HepG2 (cell line): ENCODE results near the gene SNX27. TPM values are rescaled to one million over a fixed set of nuclear protein-coding genes. Genes with fewer than 3 reads are reported as not detected.

ENCODE experiments used
- ATAC-seq: fragments of 200-7000 bp; cut with Tn5 transposase; 3 replicates; pipeline ENCODE4 v1.9.1; 2020; ENCODE audit warnings: mild to moderate bottlenecking, moderate library complexity
- BruUV-seq: library from RNA; stranded (reverse); fragments of 400-500 nt; replicated peaks from 2 replicates; lab custom pipeline; 2021; lab: Mats Ljungman, UMichigan
- CTCF ChIA-PET: fragments of 300-600 bp; formaldehyde crosslinking; extraction: SDS; loops from one replicate; lab custom pipeline; 2021; ENCODE audit warnings: low total read pairs, inconsistent platforms, low intra/inter-chr PET ratio; lab: Yijun Ruan, JAX
- POLR2A ChIA-PET: fragments of 350-600 bp; sonication (Branson Sonifier 250); formaldehyde crosslinking; loops from one replicate; lab custom pipeline; 2020; ENCODE audit warnings: antibody characterized with exemption, inconsistent platforms; lab: Yijun Ruan, JAX
- DNase-seq: peaks from one replicate; pipeline ENCODE4 v3.0.0-alpha.2; 2015; ENCODE audit warnings: low spot score
- FAIRE-seq: peaks from 3 replicates; lab custom pipeline; 2011; peaks lifted over from hg19 to GRCh38; lab: Jason Lieb, UNC
- H2AFZ ChIP-seq: one replicate; pipeline ENCODE4 v1.6.1; 2011; ENCODE audit warnings: low read length, inconsistent platforms
- H3K27ac ChIP-seq: fragments of 300-600 bp; 3 replicates; pipeline ENCODE4 v1.8.0; 2011; ENCODE audit warnings: mixed run types, mild to moderate bottlenecking, mixed read lengths, low read length, inconsistent platforms; ENCODE audit not compliant: insufficient read depth; ENCODE audit errors: extremely low read length
- H3K27me3 ChIP-seq, 2 experiments: fragments of 200-600 bp in 1 of 2; 2 replicates in 1 of 2; 3 replicates in 1 of 2; pipeline versions ENCODE4 v1.6.0 to v1.8.0; 2011; ENCODE audit warnings: low read length in 2 of 2, mild to moderate bottlenecking in 2 of 2, moderate library complexity in 2 of 2, inconsistent platforms in 1 of 2; ENCODE audit not compliant: insufficient read depth in 2 of 2, control insufficient read depth in 1 of 2
- H3K36me3 ChIP-seq, 2 experiments: fragments of 200-600 bp in 1 of 2; replicated peaks in 1 of 2; 2 replicates in 1 of 2; 3 replicates in 1 of 2; pipeline versions ENCODE4 v1.5.1 to v1.8.0; 2011; ENCODE audit warnings: low read length in 2 of 2, inconsistent platforms in 1 of 2; ENCODE audit not compliant: insufficient read depth in 2 of 2, control insufficient read depth in 1 of 2
- H3K4me1 ChIP-seq: 2 replicates; pipeline ENCODE4 v1.5.1; 2012; ENCODE audit warnings: low read length, inconsistent platforms; ENCODE audit not compliant: insufficient read depth
- H3K4me2 ChIP-seq: 2 replicates; pipeline ENCODE4 v1.6.0; 2011; ENCODE audit warnings: low read depth, low read length, inconsistent platforms
- H3K4me3 ChIP-seq, 3 experiments: fragments of 200-600 bp in 1 of 3; sonication (generic), shearing (Covaris generic) in 1 of 3; replicated peaks in 1 of 3; 2 replicates each; pipeline ENCODE4 v1.5.1; 2011 to 2016; ENCODE audit warnings: low read length in 3 of 3, inconsistent platforms in 2 of 3, low read depth in 2 of 3, mild to moderate bottlenecking in 2 of 3, control low read depth in 1 of 3, mixed read lengths in 1 of 3; ENCODE audit not compliant: insufficient read depth in 1 of 3
- H3K79me2 ChIP-seq: one replicate; pipeline ENCODE4 v1.6.1; 2011; ENCODE audit warnings: low read length, inconsistent platforms; ENCODE audit not compliant: insufficient read depth
- H3K9ac ChIP-seq: 2 replicates; pipeline ENCODE4 v1.6.0; 2011; ENCODE audit warnings: mild to moderate bottlenecking, low read depth, low read length, inconsistent platforms; ENCODE audit not compliant: insufficient read depth
- H3K9me3 ChIP-seq: 2 replicates; pipeline ENCODE4 v1.5.1; 2012; ENCODE audit warnings: mild to moderate bottlenecking, low read length
- H4K20me1 ChIP-seq: 2 replicates; pipeline ENCODE4 v1.6.0; 2011; ENCODE audit warnings: inconsistent platforms, mild to moderate bottlenecking, low read length, moderate library complexity; ENCODE audit not compliant: insufficient read depth
- ARID5B ChIP-seq: IDR thresholded peaks from 2 replicates; pipeline ENCODE4 v1.4.0; 2020; ENCODE audit warnings: mild to moderate bottlenecking, missing genetic modification reagents
- ATM ChIP-seq: fragments of 450-650 bp; IDR thresholded peaks from 2 replicates; pipeline ENCODE4 v1.7.1; 2017; ENCODE audit warnings: mild to moderate bottlenecking, borderline replicate concordance
- GATAD2A ChIP-seq: IDR thresholded peaks from 2 replicates; pipeline ENCODE4 v1.6.1; 2016
- GFI1 ChIP-seq: sonication (generic); formaldehyde crosslinking; IDR thresholded peaks from 2 replicates; pipeline ENCODE4 v1.5.0; 2020; ENCODE audit warnings: missing genetic modification reagents, mild to moderate bottlenecking, borderline replicate concordance
- HOXA3 ChIP-seq: sonication (generic); formaldehyde crosslinking; IDR thresholded peaks from 2 replicates; pipeline ENCODE4 v1.5.0; 2020; ENCODE audit warnings: missing genetic modification reagents
- HOXA5 ChIP-seq: sonication (generic); formaldehyde crosslinking; IDR thresholded peaks from 2 replicates; pipeline ENCODE4 v1.4.0; 2020; ENCODE audit warnings: missing genetic modification reagents
- IRF2 ChIP-seq: IDR thresholded peaks from 2 replicates; pipeline ENCODE4 v1.6.1; 2018; ENCODE audit warnings: missing genetic modification reagents, missing compliant biosample characterization
- MIER2 ChIP-seq: IDR thresholded peaks from 2 replicates; pipeline ENCODE4 v1.6.1; 2016; ENCODE audit warnings: missing biosample characterization, missing genetic modification reagents
- SNAPC2 ChIP-seq: sonication (generic); formaldehyde crosslinking; IDR thresholded peaks from 2 replicates; pipeline ENCODE4 v1.8.1; 2022; ENCODE audit warnings: mild to moderate bottlenecking, missing genetic modification reagents
- SOX6 ChIP-seq, 2 experiments: fragments of 450-650 bp in 1 of 2; sonication (generic) in 1 of 2; formaldehyde crosslinking in 1 of 2; IDR thresholded peaks; 2 replicates each; pipeline versions ENCODE4 v1.4.0 to v1.6.1; 2017 to 2020; ENCODE audit warnings: antibody characterized with exemption in 1 of 2, mild to moderate bottlenecking in 1 of 2, missing genetic modification reagents in 1 of 2
- THAP11 ChIP-seq: IDR thresholded peaks from 2 replicates; pipeline ENCODE4 v1.6.1; 2016; ENCODE audit warnings: missing biosample characterization, missing genetic modification reagents
- ZBTB39 ChIP-seq: sonication (generic); formaldehyde crosslinking; IDR thresholded peaks from 2 replicates; pipeline ENCODE4 v1.5.0; 2020; ENCODE audit warnings: missing genetic modification reagents
- ZGPAT ChIP-seq: IDR thresholded peaks from 2 replicates; pipeline ENCODE4 v1.6.1; 2016; ENCODE audit warnings: mild to moderate bottlenecking
- ZNF331 ChIP-seq: sonication (generic); formaldehyde crosslinking; IDR thresholded peaks from 2 replicates; pipeline ENCODE4 v1.4.0; 2020; ENCODE audit warnings: missing genetic modification reagents
- ZNF501 ChIP-seq: sonication (generic); formaldehyde crosslinking; IDR thresholded peaks from 2 replicates; pipeline ENCODE4 v1.5.1; 2020; ENCODE audit warnings: mild to moderate bottlenecking, moderate library complexity, missing genetic modification reagents
- WGBS: methylation state at CpG from one replicate; pipeline ENCODE4 v1.1.6; 2017; ENCODE audit warnings: low lambda C conversion rate; 5-methylcytosine and 5-hydroxymethylcytosine counted together
- in situ Hi-C: cut with HindIII; loops from 2 replicates; pipeline ENCODE4 v1.10.0; 2017; ENCODE audit warnings: low pct_unique_long_range_greater_than_20kb; ENCODE audit not compliant: extremely low pct_ligation_motif_present
- intact Hi-C: fragments of 100-400 bp; cut with micrococcal nuclease; formaldehyde crosslinking; loops from one replicate; pipeline ENCODE4 v1.10.0; 2022; ENCODE audit not compliant: unreplicated experiment
- polyA plus RNA-seq, 8 experiments: library from polyadenylated mRNA; depleted of rRNA in 3 of 8; stranded (reverse) in 7 of 8; unstranded in 1 of 8; fragments of >200 nt; fragmentation: Illumina TruSeq in 4 of 8; extraction: Trizol in 4 of 8; gene quantifications; 2 replicates each; pipeline versions ENCODE4 v1.2.1 to v1.2.3, GENCODE V29; 2011 to 2016; ENCODE audit warnings: low read depth in 4 of 8, missing spikeins in 1 of 8, mixed read lengths in 1 of 8; ENCODE audit not compliant: insufficient read depth in 1 of 8
- total RNA-seq, 5 experiments: library from RNA; depleted of rRNA; stranded (reverse); fragments of >200 nt; fragmentation: Illumina TruSeq; extraction: Trizol; gene quantifications; 2 replicates each; pipeline ENCODE4 v1.2.3, GENCODE V29; 2016; ENCODE audit warnings: low read depth in 1 of 5
- TF ChIP-seq, protein P1 (sequence below): IDR thresholded peaks from 2 replicates; pipeline ENCODE4 v1.6.1; 2016; ENCODE audit warnings: missing compliant biosample characterization, missing genetic modification reagents, borderline replicate concordance

Gene SNX27
- total and polyA plus RNA-seq, 2 of the 13 experiments (the other 11 are each of a cell fraction or from before 2014, with no cell fraction given), result 14.4 to 17.8 TPM

- Histone ChIP-seq H3K9me3 (no peaks in the 10 kb centered on the region), H3K27me3 (peaks cover 0 to 3% of the 10 kb centered on the region in 2 experiments; a peak in 1 of 5 replicates), H3K4me3 (peak overlapping the region in 2 of 3 experiments; percentile 15 to 21; a peak in 2 of 6 replicates), H3K36me3 (no peaks in the 10 kb centered on the region), H4K20me1 (no peaks in the 10 kb centered on the region), H2AFZ (no peak overlapping the region), H3K9ac (no peak overlapping the region), H3K4me2 (peak overlapping the region; percentile 69), H3K79me2 (no peaks in the 10 kb centered on the region), H3K4me1 (peaks cover 34% of the 10 kb centered on the region), H3K27ac (no peak overlapping the region)
- FAIRE-seq (peak; percentile 67), ATAC-seq (peak; percentile 92), DNase-seq (peak; percentile 59)
- WGBS, result 7% methylated on average over 12 of the region's 12 CpGs
- intact Hi-C loops (loop anchor here (1.0 to 10.0 kb wide), 4 partner anchors 101 to 242 kb away; no protein-coding TSS in a partner anchor), in situ Hi-C loops (loop anchor here (10.0 kb wide), 2 partner anchors 141 to 241 kb away; partner anchors contain the start of genes C2CD4D and RORC)
- no TSS peak for BruUV-seq
- POLR2A ChIA-PET, result interaction anchor here (1.2 to 1.4 kb wide), 2 partner anchors 26 to 54 kb away, joined by 3 to 4 read pairs; partner anchors contain the start of gene TUFT1
- CTCF ChIA-PET, result interaction anchor here (0.9 to 3.5 kb wide), 4 partner anchors 60 to 242 kb away, joined by 3 to 21 read pairs (median 10); no protein-coding TSS in a partner anchor
- TF ChIP-seq HOXA3 (no peak), SNAPC2 (CRISPR knock-in tag) (0 out of 2 replicates have a peak, but pooled peaks have one; percentile 37), GFI1 (CRISPR knock-in tag) (no peak), ATM (no peak), ZNF501 (CRISPR knock-in tag) (no peak), MIER2 (CRISPR knock-in tag) (0 out of 2 replicates have a peak, but pooled peaks have one; percentile 18), ZGPAT (CRISPR knock-in tag) (peak; percentile 45; the same call in 1 of the 2 replicates), IRF2 (CRISPR knock-in tag) (0 out of 2 replicates have a peak, but pooled peaks have one; percentile 22), ARID5B (peak; percentile 33; the same call in 1 of the 2 replicates), THAP11 (CRISPR knock-in tag) (peak; percentile 61), HOXA5 (CRISPR knock-in tag) (no peak), ZNF331 (no peak), SOX6 (IDR thresholded peaks at IDR 0.05) (no peak), SOX6 (CRISPR knock-in tag; IDR thresholded peaks at IDR 0.05) (0 out of 2 replicates have a peak, but pooled peaks have one; percentile 19), ZBTB39 (no peak), GATAD2A (0 out of 2 replicates have a peak, but pooled peaks have one; percentile 38)
- TF ChIP-seq, protein P1, sequence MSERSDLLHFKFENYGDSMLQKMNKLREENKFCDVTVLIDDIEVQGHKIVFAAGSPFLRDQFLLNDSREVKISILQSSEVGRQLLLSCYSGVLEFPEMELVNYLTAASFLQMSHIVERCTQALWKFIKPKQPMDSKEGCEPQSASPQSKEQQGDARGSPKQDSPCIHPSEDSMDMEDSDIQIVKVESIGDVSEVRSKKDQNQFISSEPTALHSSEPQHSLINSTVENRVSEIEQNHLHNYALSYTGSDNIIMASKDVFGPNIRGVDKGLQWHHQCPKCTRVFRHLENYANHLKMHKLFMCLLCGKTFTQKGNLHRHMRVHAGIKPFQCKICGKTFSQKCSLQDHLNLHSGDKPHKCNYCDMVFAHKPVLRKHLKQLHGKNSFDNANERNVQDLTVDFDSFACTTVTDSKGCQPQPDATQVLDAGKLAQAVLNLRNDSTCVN (CRISPR knock-in tag), result no peak
These were observed 17.7 kb upstream of the SNX27 start for GRCh38 chr1:151594143-151594625.
